Uterus (tissue), 2 donors: ENCODE results near the gene P4HB.

Source experiments
- CTCF ChIP-seq, 4 experiments: fragments of 200-600 bp in 2 of 4; fragments of 450-650 bp in 2 of 4; sonication (generic) in 2 of 4; IDR thresholded peaks; one replicate each; pipeline ENCODE4 v1.5.1; 2016 to 2019; ENCODE audit warnings: antibody characterized with exemption in 4 of 4, mild to moderate bottlenecking in 2 of 4, moderate library complexity in 1 of 4
- POLR2A ChIP-seq, 2 donors: fragments of 450-650 bp; IDR thresholded peaks; one replicate each; pipeline ENCODE4 v1.6.1; 2016; ENCODE audit warnings: antibody characterized with exemption in 2 of 2, mild to moderate bottlenecking in 1 of 2, moderate library complexity in 1 of 2

- TF ChIP-seq POLR2A (IDR thresholded peaks at IDR 0.05): no peak
- TF ChIP-seq CTCF (IDR thresholded peaks at IDR 0.05): no peak
Measured at GRCh38 chr17:81870131-81870980, 10.0 kb upstream of the P4HB start.
